Tibial artery (tissue), 4 donors: Measurements from ENCODE around the gene CREBZF.
A peak's percentile ranks its signal among the peaks of the same experiment; 100 is the strongest.

ENCODE experiments used
- DNase-seq, 2 donors: peaks; one replicate each; pipeline ENCODE4 v3.0.0-alpha.2; 2019
- H3K27ac ChIP-seq, 2 donors: fragments of 200-600 bp; sonication (generic) in 1 of 2; 1 replicate in 1 of 2; 2 replicates in 1 of 2; pipeline ENCODE4 v1.5.1; 2018 to 2019; ENCODE audit warnings: mild to moderate bottlenecking in 1 of 2
- H3K27me3 ChIP-seq, 2 donors: fragments of 200-600 bp; sonication (generic) in 1 of 2; one replicate each; pipeline versions ENCODE4 v1.5.1 to v1.6.0; 2016 to 2019
- H3K36me3 ChIP-seq, 3 donors: fragments of 200-600 bp; sonication (generic) in 2 of 3; one replicate each; pipeline ENCODE4 v1.5.1; 2016 to 2019; ENCODE audit warnings: mild to moderate bottlenecking in 2 of 3
- H3K4me1 ChIP-seq, 4 donors: fragments of 200-600 bp; sonication (generic) in 2 of 4; 1 replicate in 3 of 4; 2 replicates in 1 of 4; pipeline ENCODE4 v1.5.1; 2016 to 2019
- H3K4me3 ChIP-seq, 2 donors: fragments of 200-600 bp; sonication (generic) in 1 of 2; 1 replicate in 1 of 2; 2 replicates in 1 of 2; pipeline ENCODE4 v1.5.1; 2018 to 2019; ENCODE audit warnings: mild to moderate bottlenecking in 2 of 2
- H3K9me3 ChIP-seq, 3 donors: fragments of 200-600 bp; sonication (generic) in 1 of 3; one replicate each; pipeline ENCODE4 v1.5.1; 2016 to 2019
- intact Hi-C: fragments of 100-400 bp; cut with DNase I; formaldehyde crosslinking; loops from one replicate; pipeline ENCODE4 v1.15.0; 2023; ENCODE audit warnings: low total_unique reads
- TF ChIP-seq, protein P1 (sequence below), 2 experiments: fragments of 200-600 bp in 1 of 2; fragments of 450-650 bp in 1 of 2; IDR thresholded peaks; one replicate each; pipeline ENCODE4 v1.5.1; 2017 to 2019; ENCODE audit warnings: antibody characterized with exemption in 2 of 2, mild to moderate bottlenecking in 1 of 2, moderate library complexity in 1 of 2

Gene CREBZF

GRCh38 chr11:85643191-85643614 is 21.7 kb downstream of the CREBZF start:
- DNase-seq = no peak
- H3K27ac ChIP-seq = no peak overlapping the region
- intact Hi-C loops = no loop called here
- H3K36me3 ChIP-seq = peaks cover 0 to 7% (median 0%) of the 10 kb centered on the region in 3 donors
- peaks cover 0 to 9% (median 7%) of the 10 kb centered on the region in 4 donors for H3K4me1 ChIP-seq
- H3K27me3 ChIP-seq = no peaks in the 10 kb centered on the region
- TF ChIP-seq, protein P1, sequence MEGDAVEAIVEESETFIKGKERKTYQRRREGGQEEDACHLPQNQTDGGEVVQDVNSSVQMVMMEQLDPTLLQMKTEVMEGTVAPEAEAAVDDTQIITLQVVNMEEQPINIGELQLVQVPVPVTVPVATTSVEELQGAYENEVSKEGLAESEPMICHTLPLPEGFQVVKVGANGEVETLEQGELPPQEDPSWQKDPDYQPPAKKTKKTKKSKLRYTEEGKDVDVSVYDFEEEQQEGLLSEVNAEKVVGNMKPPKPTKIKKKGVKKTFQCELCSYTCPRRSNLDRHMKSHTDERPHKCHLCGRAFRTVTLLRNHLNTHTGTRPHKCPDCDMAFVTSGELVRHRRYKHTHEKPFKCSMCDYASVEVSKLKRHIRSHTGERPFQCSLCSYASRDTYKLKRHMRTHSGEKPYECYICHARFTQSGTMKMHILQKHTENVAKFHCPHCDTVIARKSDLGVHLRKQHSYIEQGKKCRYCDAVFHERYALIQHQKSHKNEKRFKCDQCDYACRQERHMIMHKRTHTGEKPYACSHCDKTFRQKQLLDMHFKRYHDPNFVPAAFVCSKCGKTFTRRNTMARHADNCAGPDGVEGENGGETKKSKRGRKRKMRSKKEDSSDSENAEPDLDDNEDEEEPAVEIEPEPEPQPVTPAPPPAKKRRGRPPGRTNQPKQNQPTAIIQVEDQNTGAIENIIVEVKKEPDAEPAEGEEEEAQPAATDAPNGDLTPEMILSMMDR (IDR thresholded peaks at IDR 0.05) = no peak
- H3K4me3 ChIP-seq = no peak overlapping the region
- H3K9me3 ChIP-seq = no peaks in the 10 kb centered on the region

DNA sequence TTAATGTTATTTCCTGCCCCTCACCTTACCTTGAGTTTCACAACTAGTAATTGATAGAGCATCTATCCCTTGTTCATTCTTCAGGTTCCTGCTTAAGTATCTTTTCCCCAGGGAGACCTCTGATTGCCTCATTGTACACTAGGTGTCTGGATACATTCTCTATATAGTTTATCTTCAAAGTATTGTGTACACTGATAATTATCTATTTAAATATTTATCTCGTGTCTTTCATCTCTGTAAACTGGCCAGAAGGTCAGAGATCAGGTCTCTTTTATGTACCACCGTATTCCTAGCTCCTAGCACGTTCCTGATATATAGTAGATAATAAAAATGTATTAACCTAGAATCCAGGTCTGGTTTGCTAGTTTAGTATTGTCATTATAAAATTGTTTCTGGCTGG is 30.2 kb downstream of the CREBZF start:
- no peaks in the 10 kb centered on the region for H3K27me3 ChIP-seq
- peaks cover 0 to 10% (median 2%) of the 10 kb centered on the region in 4 donors for H3K4me1 ChIP-seq
- intact Hi-C loops = no loop called here
- no peak overlapping the region for H3K4me3 ChIP-seq
- peaks cover 24 to 51% (median 26%) of the 10 kb centered on the region in 3 donors for H3K36me3 ChIP-seq
- no peak overlapping the region for H3K27ac ChIP-seq
- TF ChIP-seq, protein P1 (IDR thresholded peaks at IDR 0.05) = no peak
- no peaks in the 10 kb centered on the region for H3K9me3 ChIP-seq
- DNase-seq = no peak

DNA sequence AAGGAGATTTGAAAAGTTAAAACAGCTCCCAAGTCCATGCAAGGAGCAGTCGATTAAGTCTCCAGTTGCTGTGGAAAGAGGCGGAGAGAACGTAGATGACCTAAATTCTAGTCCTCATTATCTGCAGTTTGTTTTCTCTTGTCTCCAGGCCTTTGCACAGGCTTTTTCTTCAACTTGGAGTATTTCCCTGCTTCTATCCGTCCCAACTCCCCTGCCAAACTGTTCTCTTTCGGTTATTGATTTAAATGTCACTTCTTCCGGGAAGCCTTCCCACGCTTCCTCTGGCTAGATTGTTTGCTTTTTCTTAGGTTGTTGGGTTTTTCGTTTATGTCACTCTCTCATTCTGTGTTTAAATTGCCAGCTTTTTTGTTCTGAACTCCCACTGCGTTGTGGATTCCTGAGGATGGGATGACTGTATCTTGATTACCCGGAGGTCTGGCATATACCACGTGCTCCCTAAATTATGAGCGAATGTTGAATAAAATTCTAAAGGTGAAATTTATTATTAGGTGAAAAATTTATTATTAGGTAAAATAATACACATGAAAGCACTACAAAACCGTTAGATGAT is 36.1 kb downstream of the CREBZF start:
- DNase-seq = no peak
- H3K4me1 ChIP-seq = peaks cover 0 to 39% (median 16%) of the 10 kb centered on the region in 4 donors
- peaks cover 0 to 15% (median 0%) of the 10 kb centered on the region in 3 donors for H3K36me3 ChIP-seq
- H3K27me3 ChIP-seq = no peaks in the 10 kb centered on the region
- peak overlapping the region; percentile 93 to 95 for H3K27ac ChIP-seq
- peak overlapping the region; percentile 84 to 88 for H3K4me3 ChIP-seq
- intact Hi-C loops = loop anchor here (5.0 kb wide), 1 partner anchor 33 kb away; no protein-coding TSS in a partner anchor
- TF ChIP-seq, protein P1 (IDR thresholded peaks at IDR 0.05) = no peak
- H3K9me3 ChIP-seq = no peaks in the 10 kb centered on the region

DNA sequence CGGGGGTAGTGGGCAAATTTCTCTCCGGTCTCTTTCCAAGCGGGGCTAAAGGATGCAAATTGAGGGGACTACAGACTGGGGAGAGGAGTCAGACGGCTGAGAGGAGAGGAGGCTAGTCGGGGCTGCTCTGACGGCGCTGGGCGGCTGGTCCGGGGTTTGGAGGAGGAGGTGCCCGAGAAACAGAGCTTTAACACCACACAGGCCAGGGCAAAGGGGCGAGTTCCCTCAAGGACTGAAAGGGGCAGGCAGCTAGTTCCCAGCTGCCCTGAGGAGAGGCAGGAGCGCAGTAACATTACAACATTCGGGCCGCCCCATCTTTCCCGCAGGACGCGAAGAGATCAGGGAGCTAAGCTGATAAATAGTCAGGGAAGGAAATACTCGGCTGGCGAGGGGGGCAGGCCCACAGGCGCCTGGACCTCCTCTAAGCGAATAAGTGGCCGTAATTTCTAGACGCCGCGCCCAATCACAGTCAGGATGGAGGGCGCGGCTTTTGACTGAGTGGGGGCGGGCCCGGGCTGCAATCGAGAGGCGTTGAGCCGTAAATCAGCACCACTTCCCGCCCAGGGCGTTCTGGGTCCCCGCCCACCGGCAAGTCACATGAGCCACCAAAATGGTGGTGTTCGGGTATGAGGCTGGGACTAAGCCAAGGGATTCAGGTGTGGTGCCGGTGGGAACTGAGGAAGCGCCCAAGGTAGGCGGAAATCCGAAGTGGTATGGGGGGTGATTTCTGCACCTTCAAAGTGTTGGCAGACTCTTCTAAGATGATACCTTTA is 36.7 kb downstream of the CREBZF start, which contains the start of gene TMEM126B:
Gene TMEM126B (plus strand): TSS at position 596 of the 773 bp plus-strand sequence. CDS start 15 bp downstream, at position 611.
- Histone ChIP-seq H3K27me3 (no peaks in the 10 kb centered on the region), H3K4me3 (peak within 1 kb of the TSS; percentile 84 to 88), H3K36me3 (peaks cover 0 to 15% (median 0%) of the 10 kb centered on the region in 3 donors), H3K27ac (peak within 1 kb of the TSS; percentile 93 to 95), H3K4me1 (peaks cover 0 to 39% (median 16%) of the 10 kb centered on the region in 4 donors), H3K9me3 (no peaks in the 10 kb centered on the region)
- intact Hi-C loops = loop anchor here (5.0 kb wide), 1 partner anchor 34 kb away; no protein-coding TSS in a partner anchor
- DNase-seq = peak; percentile 99
- TF ChIP-seq, protein P1 (IDR thresholded peaks at IDR 0.05) = no peak

- Histone ChIP-seq H3K27ac (peak within 1 kb of the TSS; percentile 93 to 95), H3K4me3 (peak within 1 kb of the TSS; percentile 84 to 88), H3K9me3 (no peaks in the 10 kb centered on the region), H3K36me3 (peaks cover 0 to 15% (median 0%) of the 10 kb centered on the region in 3 donors), H3K27me3 (no peaks in the 10 kb centered on the region), H3K4me1 (peaks cover 0 to 39% (median 16%) of the 10 kb centered on the region in 4 donors)
- intact Hi-C loops = loop anchor here (5.0 kb wide), 1 partner anchor 35 kb away; no protein-coding TSS in a partner anchor
- TF ChIP-seq, protein P1 (IDR thresholded peaks at IDR 0.05) = no peak
- peak in 1 of 2 donors; percentile 31 for DNase-seq
Observed at GRCh38 chr11:85627332-85627997, 37.5 kb downstream of the CREBZF start, which contains the start of gene DLG2. DLG2 (minus strand) TSS chr11:85627344.
